Liver (tissue), 9 donors: ENCODE results near the gene FUBP3. TPM values are rescaled to one million over a fixed set of nuclear protein-coding genes. Genes with fewer than 3 reads are reported as not detected.

Experiments used
- DNase-seq: peaks from one replicate; pipeline ENCODE4 v3.0.0-alpha.2; 2017; ENCODE audit warnings: low spot score
- H3K27ac ChIP-seq, 2 donors: one replicate each; pipeline ENCODE4 v1.7.0; 2013; ENCODE audit warnings: inconsistent platforms in 2 of 2, low read length in 2 of 2, control low read depth in 1 of 2, low read depth in 1 of 2, mild to moderate bottlenecking in 1 of 2
- H3K27me3 ChIP-seq, 4 donors: one replicate each; pipeline versions ENCODE4 v1.6.1 to v1.7.0; 2013; ENCODE audit warnings: low read length in 3 of 4, inconsistent platforms in 1 of 4, mild to moderate bottlenecking in 1 of 4, moderate library complexity in 1 of 4; ENCODE audit not compliant: control insufficient read depth in 4 of 4, insufficient read depth in 4 of 4
- H3K36me3 ChIP-seq, 4 donors: one replicate each; pipeline versions ENCODE4 v1.6.1 to v1.7.0; 2013; ENCODE audit warnings: low read length in 3 of 4, mild to moderate bottlenecking in 3 of 4, low read depth in 1 of 4, moderate library complexity in 1 of 4; ENCODE audit not compliant: control insufficient read depth in 4 of 4, insufficient read depth in 3 of 4
- H3K4me1 ChIP-seq, 4 donors: one replicate each; pipeline versions ENCODE4 v1.6.1 to v1.7.0; 2013; ENCODE audit warnings: low read length in 3 of 4, mild to moderate bottlenecking in 3 of 4, moderate library complexity in 1 of 4; ENCODE audit not compliant: control insufficient read depth in 4 of 4, insufficient read depth in 4 of 4
- H3K4me3 ChIP-seq, 3 donors: one replicate each; pipeline versions ENCODE4 v1.6.1 to v1.7.0; 2013; ENCODE audit warnings: low read length in 3 of 3, control low read depth in 1 of 3, low read depth in 1 of 3, mild to moderate bottlenecking in 1 of 3
- H3K9ac ChIP-seq, 2 donors: one replicate each; pipeline ENCODE4 v1.7.0; 2013; ENCODE audit warnings: low read length in 2 of 2, mild to moderate bottlenecking in 2 of 2, moderate library complexity in 2 of 2, control low read depth in 1 of 2, low read depth in 1 of 2
- H3K9me3 ChIP-seq, 4 donors: one replicate each; pipeline versions ENCODE4 v1.6.1 to v1.7.0; 2013; ENCODE audit warnings: low read length in 3 of 4; ENCODE audit not compliant: control insufficient read depth in 4 of 4
- EGR1 ChIP-seq, 2 donors: IDR thresholded peaks; 2 replicates each; pipeline ENCODE4 v1.6.1; 2016 to 2018; ENCODE audit warnings: antibody characterized with exemption in 2 of 2, low read depth in 2 of 2
- FOXA1 ChIP-seq: IDR thresholded peaks from 2 replicates; pipeline ENCODE4 v1.6.1; 2016; ENCODE audit warnings: antibody characterized with exemption
- FOXA2 ChIP-seq: IDR thresholded peaks from 2 replicates; pipeline ENCODE4 v1.6.1; 2016; ENCODE audit warnings: antibody characterized with exemption
- GABPA ChIP-seq, 2 donors: IDR thresholded peaks in 1 of 2; conservative IDR thresholded peaks in 1 of 2; 2 replicates each; pipeline ENCODE4 v1.6.1; 2016; ENCODE audit warnings: antibody characterized with exemption in 2 of 2, mild to moderate bottlenecking in 1 of 2, moderate library complexity in 1 of 2
- HNF4A ChIP-seq, 2 donors: conservative IDR thresholded peaks; 2 replicates each; pipeline ENCODE4 v1.6.1; 2016; ENCODE audit warnings: antibody characterized with exemption in 2 of 2, mild to moderate bottlenecking in 2 of 2
- HNF4G ChIP-seq: IDR thresholded peaks from 2 replicates; pipeline ENCODE4 v1.6.1; 2016; ENCODE audit warnings: antibody characterized with exemption
- JUND ChIP-seq, 2 donors: IDR thresholded peaks; 2 replicates each; pipeline ENCODE4 v1.6.1; 2016; ENCODE audit warnings: antibody characterized with exemption in 2 of 2
- NR2F2 ChIP-seq: IDR thresholded peaks from 2 replicates; pipeline ENCODE4 v1.6.1; 2016; ENCODE audit warnings: antibody characterized with exemption
- RAD21 ChIP-seq, 2 donors: IDR thresholded peaks; 2 replicates each; pipeline ENCODE4 v1.6.1; 2016; ENCODE audit warnings: antibody characterized with exemption in 2 of 2, mild to moderate bottlenecking in 2 of 2
- RXRA ChIP-seq, 2 donors: IDR thresholded peaks; 2 replicates each; pipeline ENCODE4 v1.6.1; 2017 to 2018; ENCODE audit warnings: antibody characterized with exemption in 2 of 2, mild to moderate bottlenecking in 1 of 2
- SP1 ChIP-seq: IDR thresholded peaks from 2 replicates; pipeline ENCODE4 v1.6.1; 2018; ENCODE audit warnings: antibody characterized with exemption, mild to moderate bottlenecking
- TAF1 ChIP-seq: conservative IDR thresholded peaks from 2 replicates; pipeline ENCODE4 v1.6.1; 2016; ENCODE audit warnings: antibody characterized with exemption, mild to moderate bottlenecking
- YY1 ChIP-seq: IDR thresholded peaks from 2 replicates; pipeline ENCODE4 v1.6.1; 2016; ENCODE audit warnings: antibody characterized with exemption, mild to moderate bottlenecking
- WGBS: extraction: QIAGEN DNeasy Blood & Tissue Kit; methylation state at CpG from one replicate; pipeline ENCODE4 v1.1.7; 2013; 5-methylcytosine and 5-hydroxymethylcytosine counted together
- polyA plus RNA-seq, 2 donors: library from polyadenylated mRNA; stranded (reverse) in 1 of 2; unstranded in 1 of 2; fragments of 200-250 nt in 1 of 2; fragments of >200 nt in 1 of 2; fragmentation: Nextera tagmentation in 1 of 2; extraction: Ambion mirVana in 1 of 2; gene quantifications; one replicate each; pipeline versions ENCODE4 v1.2.1 to v1.2.3, GENCODE V29; 2013 to 2015
- total RNA-seq, 2 donors: library from RNA; depleted of rRNA; stranded (reverse); fragments of >200 nt; gene quantifications; one replicate each; pipeline ENCODE4 v1.2.3, GENCODE V29; 2014
- TF ChIP-seq, protein P1 (sequence below): IDR thresholded peaks from 2 replicates; pipeline ENCODE4 v1.6.1; 2016; ENCODE audit warnings: antibody characterized with exemption
- TF ChIP-seq, protein P2 (sequence below): IDR thresholded peaks from 2 replicates; pipeline ENCODE4 v1.6.1; 2016; ENCODE audit warnings: antibody characterized with exemption
- TF ChIP-seq, protein P3 (sequence below): fragments of 150-350 bp; IDR thresholded peaks from 2 replicates; pipeline ENCODE4 v1.5.1; 2017; ENCODE audit warnings: improper control_type of control experiment, low read depth, low read length; ENCODE audit not compliant: missing input control
- TF ChIP-seq, protein P4 (sequence below): IDR thresholded peaks from 2 replicates; pipeline ENCODE4 v1.6.1; 2016; ENCODE audit warnings: antibody characterized with exemption
- TF ChIP-seq, protein P5 (sequence below): IDR thresholded peaks from 2 replicates; pipeline ENCODE4 v1.6.1; 2016; ENCODE audit warnings: antibody characterized with exemption, mild to moderate bottlenecking
- donor health status: healthy.
- donor health status: healthy.
- donor health status: healthy.
- donor health status: healthy.
- donor health status: healthy.

The FUBP3 gene
- total and polyA plus RNA-seq, 4 donors = 16.1 to 39.0 (median 24.8) TPM

DNA sequence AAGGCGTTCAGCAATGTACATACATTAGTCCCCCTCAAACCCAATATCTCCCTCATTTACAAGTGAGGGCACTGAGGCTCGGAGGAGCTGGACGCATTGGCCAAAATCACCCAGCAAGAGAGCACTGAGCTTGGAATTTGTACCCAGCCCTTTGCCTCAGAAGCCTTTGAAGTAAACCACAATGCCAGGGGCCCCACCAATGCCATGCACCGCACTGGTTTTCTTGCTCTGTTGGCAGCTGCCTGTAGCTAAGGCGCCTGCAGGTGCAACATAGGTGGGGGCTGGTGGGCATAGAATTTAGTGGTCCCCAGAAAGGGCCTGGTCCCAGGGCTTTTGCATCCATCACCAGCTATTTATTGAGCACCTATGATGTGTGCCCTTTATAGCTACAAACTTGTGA, 37.3 kb upstream of the FUBP3 start:
- Histone ChIP-seq H3K9me3 (no peaks in the 10 kb centered on the region), H3K4me3 (no peak overlapping the region), H3K27me3 (no peaks in the 10 kb centered on the region), H3K27ac (no peak overlapping the region), H3K4me1 (peaks cover 1 to 8% (median 4%) of the 10 kb centered on the region in 4 donors), H3K36me3 (no peaks in the 10 kb centered on the region), H3K9ac (no peak overlapping the region)
- 73% methylated on average over 5 of the region's 5 CpGs for WGBS
- TF ChIP-seq YY1 = no peak
- TF ChIP-seq, protein P1, sequence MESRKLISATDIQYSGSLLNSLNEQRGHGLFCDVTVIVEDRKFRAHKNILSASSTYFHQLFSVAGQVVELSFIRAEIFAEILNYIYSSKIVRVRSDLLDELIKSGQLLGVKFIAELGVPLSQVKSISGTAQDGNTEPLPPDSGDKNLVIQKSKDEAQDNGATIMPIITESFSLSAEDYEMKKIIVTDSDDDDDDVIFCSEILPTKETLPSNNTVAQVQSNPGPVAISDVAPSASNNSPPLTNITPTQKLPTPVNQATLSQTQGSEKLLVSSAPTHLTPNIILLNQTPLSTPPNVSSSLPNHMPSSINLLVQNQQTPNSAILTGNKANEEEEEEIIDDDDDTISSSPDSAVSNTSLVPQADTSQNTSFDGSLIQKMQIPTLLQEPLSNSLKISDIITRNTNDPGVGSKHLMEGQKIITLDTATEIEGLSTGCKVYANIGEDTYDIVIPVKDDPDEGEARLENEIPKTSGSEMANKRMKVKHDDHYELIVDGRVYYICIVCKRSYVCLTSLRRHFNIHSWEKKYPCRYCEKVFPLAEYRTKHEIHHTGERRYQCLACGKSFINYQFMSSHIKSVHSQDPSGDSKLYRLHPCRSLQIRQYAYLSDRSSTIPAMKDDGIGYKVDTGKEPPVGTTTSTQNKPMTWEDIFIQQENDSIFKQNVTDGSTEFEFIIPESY = no peak
- TF ChIP-seq NR2F2 = no peak
- TF ChIP-seq, protein P2, sequence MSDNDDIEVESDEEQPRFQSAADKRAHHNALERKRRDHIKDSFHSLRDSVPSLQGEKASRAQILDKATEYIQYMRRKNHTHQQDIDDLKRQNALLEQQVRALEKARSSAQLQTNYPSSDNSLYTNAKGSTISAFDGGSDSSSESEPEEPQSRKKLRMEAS = no peak
- no peak for TF ChIP-seq EGR1 (IDR thresholded peaks at IDR 0.05; ENCODE audit: low read depth in 2 of 2)
- no peak for TF ChIP-seq HNF4G
- no peak for TF ChIP-seq SP1
- no peak for TF ChIP-seq JUND (IDR thresholded peaks at IDR 0.05)
- TF ChIP-seq, protein P3, sequence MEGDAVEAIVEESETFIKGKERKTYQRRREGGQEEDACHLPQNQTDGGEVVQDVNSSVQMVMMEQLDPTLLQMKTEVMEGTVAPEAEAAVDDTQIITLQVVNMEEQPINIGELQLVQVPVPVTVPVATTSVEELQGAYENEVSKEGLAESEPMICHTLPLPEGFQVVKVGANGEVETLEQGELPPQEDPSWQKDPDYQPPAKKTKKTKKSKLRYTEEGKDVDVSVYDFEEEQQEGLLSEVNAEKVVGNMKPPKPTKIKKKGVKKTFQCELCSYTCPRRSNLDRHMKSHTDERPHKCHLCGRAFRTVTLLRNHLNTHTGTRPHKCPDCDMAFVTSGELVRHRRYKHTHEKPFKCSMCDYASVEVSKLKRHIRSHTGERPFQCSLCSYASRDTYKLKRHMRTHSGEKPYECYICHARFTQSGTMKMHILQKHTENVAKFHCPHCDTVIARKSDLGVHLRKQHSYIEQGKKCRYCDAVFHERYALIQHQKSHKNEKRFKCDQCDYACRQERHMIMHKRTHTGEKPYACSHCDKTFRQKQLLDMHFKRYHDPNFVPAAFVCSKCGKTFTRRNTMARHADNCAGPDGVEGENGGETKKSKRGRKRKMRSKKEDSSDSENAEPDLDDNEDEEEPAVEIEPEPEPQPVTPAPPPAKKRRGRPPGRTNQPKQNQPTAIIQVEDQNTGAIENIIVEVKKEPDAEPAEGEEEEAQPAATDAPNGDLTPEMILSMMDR = no peak
- TF ChIP-seq FOXA1 = no peak
- TF ChIP-seq, protein P4, sequence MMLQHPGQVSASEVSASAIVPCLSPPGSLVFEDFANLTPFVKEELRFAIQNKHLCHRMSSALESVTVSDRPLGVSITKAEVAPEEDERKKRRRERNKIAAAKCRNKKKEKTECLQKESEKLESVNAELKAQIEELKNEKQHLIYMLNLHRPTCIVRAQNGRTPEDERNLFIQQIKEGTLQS = no peak
- TF ChIP-seq FOXA2 = no peak
- no peak for TF ChIP-seq HNF4A (conservative IDR thresholded peaks at IDR 0.05)
- TF ChIP-seq GABPA (IDR thresholded peaks at IDR 0.05 in 1 of 2, conservative IDR thresholded peaks at IDR 0.05 in 1 of 2) = no peak
- TF ChIP-seq, protein P5, sequence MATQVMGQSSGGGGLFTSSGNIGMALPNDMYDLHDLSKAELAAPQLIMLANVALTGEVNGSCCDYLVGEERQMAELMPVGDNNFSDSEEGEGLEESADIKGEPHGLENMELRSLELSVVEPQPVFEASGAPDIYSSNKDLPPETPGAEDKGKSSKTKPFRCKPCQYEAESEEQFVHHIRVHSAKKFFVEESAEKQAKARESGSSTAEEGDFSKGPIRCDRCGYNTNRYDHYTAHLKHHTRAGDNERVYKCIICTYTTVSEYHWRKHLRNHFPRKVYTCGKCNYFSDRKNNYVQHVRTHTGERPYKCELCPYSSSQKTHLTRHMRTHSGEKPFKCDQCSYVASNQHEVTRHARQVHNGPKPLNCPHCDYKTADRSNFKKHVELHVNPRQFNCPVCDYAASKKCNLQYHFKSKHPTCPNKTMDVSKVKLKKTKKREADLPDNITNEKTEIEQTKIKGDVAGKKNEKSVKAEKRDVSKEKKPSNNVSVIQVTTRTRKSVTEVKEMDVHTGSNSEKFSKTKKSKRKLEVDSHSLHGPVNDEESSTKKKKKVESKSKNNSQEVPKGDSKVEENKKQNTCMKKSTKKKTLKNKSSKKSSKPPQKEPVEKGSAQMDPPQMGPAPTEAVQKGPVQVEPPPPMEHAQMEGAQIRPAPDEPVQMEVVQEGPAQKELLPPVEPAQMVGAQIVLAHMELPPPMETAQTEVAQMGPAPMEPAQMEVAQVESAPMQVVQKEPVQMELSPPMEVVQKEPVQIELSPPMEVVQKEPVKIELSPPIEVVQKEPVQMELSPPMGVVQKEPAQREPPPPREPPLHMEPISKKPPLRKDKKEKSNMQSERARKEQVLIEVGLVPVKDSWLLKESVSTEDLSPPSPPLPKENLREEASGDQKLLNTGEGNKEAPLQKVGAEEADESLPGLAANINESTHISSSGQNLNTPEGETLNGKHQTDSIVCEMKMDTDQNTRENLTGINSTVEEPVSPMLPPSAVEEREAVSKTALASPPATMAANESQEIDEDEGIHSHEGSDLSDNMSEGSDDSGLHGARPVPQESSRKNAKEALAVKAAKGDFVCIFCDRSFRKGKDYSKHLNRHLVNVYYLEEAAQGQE = no peak
- TF ChIP-seq RXRA (IDR thresholded peaks at IDR 0.05) = no peak
- TF ChIP-seq RAD21 (IDR thresholded peaks at IDR 0.05) = no peak
- TF ChIP-seq TAF1 = no peak
- DNase-seq = no peak
